HepG2 (cell line): ENCODE results near the gene HP1BP3. TPM values are rescaled to one million over a fixed set of nuclear protein-coding genes. Genes with fewer than 3 reads are reported as not detected.
A peak's percentile ranks its signal among the peaks of the same experiment; 100 is the strongest.

Experiments
- ARID2 ChIP-seq: sonication (generic); formaldehyde crosslinking; IDR thresholded peaks from 2 replicates; pipeline ENCODE4 v1.8.1; 2022; ENCODE audit warnings: mild to moderate bottlenecking, missing genetic modification reagents, borderline replicate concordance
- BORCS8-MEF2B ChIP-seq: sonication (generic); formaldehyde crosslinking; IDR thresholded peaks from 2 replicates; pipeline ENCODE4 v1.8.0; 2022; ENCODE audit warnings: mild to moderate bottlenecking, missing genetic modification reagents
- FOXM1 ChIP-seq: sonication (generic); formaldehyde crosslinking; IDR thresholded peaks from 2 replicates; pipeline ENCODE4 v1.5.0; 2020; ENCODE audit warnings: missing genetic modification reagents
- HIVEP1 ChIP-seq: sonication (generic); formaldehyde crosslinking; IDR thresholded peaks from 2 replicates; pipeline ENCODE4 v1.4.0; 2020; ENCODE audit warnings: mild to moderate bottlenecking, missing genetic modification reagents
- IRF2 ChIP-seq: IDR thresholded peaks from 2 replicates; pipeline ENCODE4 v1.6.1; 2018; ENCODE audit warnings: missing genetic modification reagents, missing compliant biosample characterization
- KAT2B ChIP-seq: fragments of 150-350 bp; IDR thresholded peaks from 2 replicates; pipeline ENCODE4 v1.6.1; 2014; ENCODE audit warnings: low read depth, low read length, borderline replicate concordance
- RBFOX2 ChIP-seq: fragments of 200-400 bp; formaldehyde crosslinking; IDR thresholded peaks from 2 replicates; pipeline ENCODE4 v1.6.1; 2017; ENCODE audit warnings: low read depth, mild to moderate bottlenecking, low read length
- TRIM22 ChIP-seq: fragments of 450-650 bp; IDR thresholded peaks from 2 replicates; pipeline ENCODE4 v1.6.1; 2017
- TRIM24 ChIP-seq: sonication (generic); formaldehyde crosslinking; IDR thresholded peaks from 2 replicates; pipeline ENCODE4 v1.8.0; 2022; ENCODE audit warnings: mild to moderate bottlenecking, missing genetic modification reagents
- ZNF230 ChIP-seq: sonication (generic); formaldehyde crosslinking; IDR thresholded peaks from 2 replicates; pipeline ENCODE4 v1.4.0; 2020; ENCODE audit warnings: mild to moderate bottlenecking, missing genetic modification reagents
- ZNF235 ChIP-seq: sonication (generic); formaldehyde crosslinking; IDR thresholded peaks from 2 replicates; pipeline ENCODE4 v1.8.1; 2023; ENCODE audit warnings: mild to moderate bottlenecking, missing genetic modification reagents, borderline replicate concordance
- ZNF251 ChIP-seq: sonication (generic); formaldehyde crosslinking; IDR thresholded peaks from 2 replicates; pipeline ENCODE4 v1.9.0; 2021; ENCODE audit warnings: mild to moderate bottlenecking, missing genetic modification reagents
- ZNF260 ChIP-seq: sonication (generic); formaldehyde crosslinking; IDR thresholded peaks from 2 replicates; pipeline ENCODE4 v1.4.0; 2020; ENCODE audit warnings: missing genetic modification reagents, low read depth, mild to moderate bottlenecking, borderline replicate concordance
- ZNF343 ChIP-seq: sonication (generic); formaldehyde crosslinking; IDR thresholded peaks from 2 replicates; pipeline ENCODE4 v1.4.0; 2020; ENCODE audit warnings: mild to moderate bottlenecking, missing genetic modification reagents
- ZNF788 ChIP-seq: sonication (generic); formaldehyde crosslinking; IDR thresholded peaks from 2 replicates; pipeline ENCODE4 v1.5.0; 2020; ENCODE audit warnings: mild to moderate bottlenecking, missing genetic modification reagents, borderline replicate concordance
- polyA plus RNA-seq, 8 experiments: library from polyadenylated mRNA; depleted of rRNA in 3 of 8; stranded (reverse) in 7 of 8; unstranded in 1 of 8; fragments of >200 nt; fragmentation: Illumina TruSeq in 4 of 8; extraction: Trizol in 4 of 8; gene quantifications; 2 replicates each; pipeline versions ENCODE4 v1.2.1 to v1.2.3, GENCODE V29; 2011 to 2016; ENCODE audit warnings: low read depth in 4 of 8, missing spikeins in 1 of 8, mixed read lengths in 1 of 8; ENCODE audit not compliant: insufficient read depth in 1 of 8
- total RNA-seq, 5 experiments: library from RNA; depleted of rRNA; stranded (reverse); fragments of >200 nt; fragmentation: Illumina TruSeq; extraction: Trizol; gene quantifications; 2 replicates each; pipeline ENCODE4 v1.2.3, GENCODE V29; 2016; ENCODE audit warnings: low read depth in 1 of 5
- TF ChIP-seq, protein P1 (sequence below): sonication (generic); formaldehyde crosslinking; IDR thresholded peaks from 2 replicates; pipeline ENCODE4 v1.4.0; 2020; ENCODE audit warnings: low read depth, mild to moderate bottlenecking, missing genetic modification reagents
- TF ChIP-seq, protein P2 (sequence below): sonication (generic); formaldehyde crosslinking; IDR thresholded peaks from 2 replicates; pipeline ENCODE4 v1.8.1; 2023; ENCODE audit warnings: missing genetic modification reagents, mild to moderate bottlenecking, borderline replicate concordance
- TF ChIP-seq, protein P3 (sequence below): sonication (generic); formaldehyde crosslinking; IDR thresholded peaks from 2 replicates; pipeline ENCODE4 v1.5.0; 2020; ENCODE audit warnings: missing genetic modification reagents

The HP1BP3 gene
- total and polyA plus RNA-seq, 2 of the 13 experiments (the other 11 are each of a cell fraction or from before 2014, with no cell fraction given), result 98.5 to 137 TPM

DNA sequence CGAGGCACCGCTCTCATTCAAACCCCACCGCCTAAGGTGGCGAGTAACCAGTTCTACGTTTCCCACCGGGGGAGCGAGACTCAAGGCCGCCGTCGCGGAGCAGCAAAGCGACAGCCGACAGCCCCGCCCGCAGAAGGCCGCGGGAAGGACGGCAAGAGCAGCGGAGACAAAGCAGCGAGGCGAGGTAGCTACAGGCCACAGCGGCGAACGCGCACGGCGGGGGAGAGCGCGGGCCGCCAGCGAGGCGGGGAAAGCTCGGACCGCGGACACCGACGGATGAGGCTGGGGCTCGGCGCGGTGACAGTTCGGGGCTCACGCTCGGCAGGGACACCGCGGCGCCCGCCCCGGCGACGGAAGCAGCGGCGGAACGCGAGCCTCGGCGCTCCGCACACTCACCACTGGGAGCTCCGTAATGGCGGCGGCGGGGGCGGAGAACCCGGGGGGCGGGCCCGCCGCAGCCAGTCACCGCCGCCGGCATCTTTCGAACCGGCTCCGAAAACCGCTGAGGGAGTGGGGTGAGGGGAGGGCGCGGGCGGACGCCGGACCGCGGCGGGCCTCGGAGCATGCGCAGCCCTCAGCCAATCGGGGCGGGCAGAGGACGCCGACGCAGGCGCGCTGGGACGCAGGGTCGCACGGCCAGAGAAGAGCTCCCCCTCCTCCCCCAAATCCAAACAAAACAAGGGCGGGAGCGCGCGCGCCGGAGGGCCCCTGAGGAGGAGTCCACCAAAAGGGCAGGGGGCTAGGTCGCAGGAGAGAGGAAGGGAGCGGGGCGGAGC is 666 bp downstream of the HP1BP3 start (continued):
- TF ChIP-seq FOXM1 (CRISPR knock-in tag) (peak; percentile 100), ZNF788 (CRISPR knock-in tag) (peak; percentile 68), IRF2 (CRISPR knock-in tag) (no peak), ZNF235 (CRISPR knock-in tag) (peak; percentile 90; the same call in 1 of the 2 replicates), BORCS8-MEF2B (CRISPR knock-in tag) (peak; percentile 50; the same call in 1 of the 2 replicates), ARID2 (CRISPR knock-in tag) (0 out of 2 replicates have a peak, but pooled peaks have one; percentile 61), ZNF230 (CRISPR knock-in tag) (peak; percentile 67; the same call in 1 of the 2 replicates), TRIM24 (CRISPR knock-in tag) (no peak), ZNF251 (CRISPR knock-in tag) (no peak), ZNF260 (no peak), KAT2B (no peak), HIVEP1 (CRISPR knock-in tag) (peak; percentile 37; the same call in 1 of the 2 replicates), TRIM22 (no peak), ZNF343 (CRISPR knock-in tag) (no peak), RBFOX2 (peak; percentile 88)
- TF ChIP-seq, protein P1, sequence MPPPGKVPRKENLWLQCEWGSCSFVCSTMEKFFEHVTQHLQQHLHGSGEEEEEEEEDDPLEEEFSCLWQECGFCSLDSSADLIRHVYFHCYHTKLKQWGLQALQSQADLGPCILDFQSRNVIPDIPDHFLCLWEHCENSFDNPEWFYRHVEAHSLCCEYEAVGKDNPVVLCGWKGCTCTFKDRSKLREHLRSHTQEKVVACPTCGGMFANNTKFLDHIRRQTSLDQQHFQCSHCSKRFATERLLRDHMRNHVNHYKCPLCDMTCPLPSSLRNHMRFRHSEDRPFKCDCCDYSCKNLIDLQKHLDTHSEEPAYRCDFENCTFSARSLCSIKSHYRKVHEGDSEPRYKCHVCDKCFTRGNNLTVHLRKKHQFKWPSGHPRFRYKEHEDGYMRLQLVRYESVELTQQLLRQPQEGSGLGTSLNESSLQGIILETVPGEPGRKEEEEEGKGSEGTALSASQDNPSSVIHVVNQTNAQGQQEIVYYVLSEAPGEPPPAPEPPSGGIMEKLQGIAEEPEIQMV (CRISPR knock-in tag), result peak; percentile 59
- TF ChIP-seq, protein P2, sequence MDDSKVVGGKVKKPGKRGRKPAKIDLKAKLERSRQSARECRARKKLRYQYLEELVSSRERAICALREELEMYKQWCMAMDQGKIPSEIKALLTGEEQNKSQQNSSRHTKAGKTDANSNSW (CRISPR knock-in tag), result peak; percentile 93; the same call in 1 of the 2 replicates
- TF ChIP-seq, protein P3, sequence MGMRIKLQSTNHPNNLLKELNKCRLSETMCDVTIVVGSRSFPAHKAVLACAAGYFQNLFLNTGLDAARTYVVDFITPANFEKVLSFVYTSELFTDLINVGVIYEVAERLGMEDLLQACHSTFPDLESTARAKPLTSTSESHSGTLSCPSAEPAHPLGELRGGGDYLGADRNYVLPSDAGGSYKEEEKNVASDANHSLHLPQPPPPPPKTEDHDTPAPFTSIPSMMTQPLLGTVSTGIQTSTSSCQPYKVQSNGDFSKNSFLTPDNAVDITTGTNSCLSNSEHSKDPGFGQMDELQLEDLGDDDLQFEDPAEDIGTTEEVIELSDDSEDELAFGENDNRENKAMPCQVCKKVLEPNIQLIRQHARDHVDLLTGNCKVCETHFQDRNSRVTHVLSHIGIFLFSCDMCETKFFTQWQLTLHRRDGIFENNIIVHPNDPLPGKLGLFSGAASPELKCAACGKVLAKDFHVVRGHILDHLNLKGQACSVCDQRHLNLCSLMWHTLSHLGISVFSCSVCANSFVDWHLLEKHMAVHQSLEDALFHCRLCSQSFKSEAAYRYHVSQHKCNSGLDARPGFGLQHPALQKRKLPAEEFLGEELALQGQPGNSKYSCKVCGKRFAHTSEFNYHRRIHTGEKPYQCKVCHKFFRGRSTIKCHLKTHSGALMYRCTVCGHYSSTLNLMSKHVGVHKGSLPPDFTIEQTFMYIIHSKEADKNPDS, result no peak
